Measurements from ENCODE around the gene NRF1. TPM values are rescaled to one million over a fixed set of nuclear protein-coding genes. Genes with fewer than 3 reads are reported as not detected.

NRF1 gene
- total and polyA plus RNA-seq, 2 of the 8 experiments (the other 6 are each of a cell fraction or from before 2014, with no cell fraction given): 18.2 to 21.4 TPM

DNA sequence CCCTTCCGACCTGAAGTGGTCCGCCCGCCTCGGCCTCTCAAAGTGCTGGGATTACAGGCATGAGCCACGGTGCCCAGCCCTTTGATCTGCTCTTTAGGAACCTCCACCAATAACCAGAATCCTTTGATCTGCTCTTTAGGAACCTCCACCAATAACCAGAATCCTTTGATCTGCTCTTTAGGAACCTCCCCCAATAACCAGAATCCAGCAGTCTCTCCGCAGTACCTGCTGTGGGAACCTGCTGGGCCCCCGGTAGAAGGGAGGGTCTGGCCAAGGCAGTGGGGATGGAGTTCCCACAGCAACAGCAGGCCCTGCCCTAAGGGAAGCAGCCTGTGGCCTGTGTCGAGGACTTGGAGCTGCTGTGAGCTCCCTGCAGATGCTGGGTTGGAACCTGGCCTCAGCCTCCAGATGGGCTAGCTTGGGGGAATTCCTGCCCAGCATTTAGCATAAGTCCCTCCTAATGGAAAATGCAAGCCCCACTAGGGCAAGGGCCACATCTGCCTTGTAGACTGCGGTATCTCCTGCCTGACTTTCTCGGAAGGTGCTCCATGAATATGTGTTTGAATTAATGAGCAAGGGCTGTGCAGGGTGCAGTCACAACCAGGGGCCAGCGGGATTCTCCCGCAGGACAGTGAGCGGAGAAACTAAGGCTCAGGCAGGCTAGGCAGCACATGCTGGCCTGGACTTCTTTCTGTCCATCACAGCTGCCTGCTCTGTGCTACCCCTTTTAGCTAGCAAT, 175.5 kb downstream of the NRF1 start:
- Histone ChIP-seq H3K4me2 (ENCODE audit: insufficient read depth in 1 of 2, low read depth in 2 of 2, low read length in 2 of 2) (peak overlapping the region in 1 of 2 experiments; percentile 11; a peak in 2 of 4 replicates), H3K36me3 (ENCODE audit: control insufficient read depth in 2 of 4, insufficient read depth in 4 of 4, low read length in 3 of 4) (peaks cover 0 to 3% (median 0%) of the 10 kb centered on the region in 4 experiments; a peak in 1 of 8 replicates), H4K5ac (ENCODE audit: insufficient read length, low read depth, low read length) (no peak overlapping the region), H3K27ac (ENCODE audit: low read depth, low read length) (no peak overlapping the region), H3K56ac (replicated peaks; ENCODE audit: insufficient read length, low read depth, low read length) (no peak overlapping the region), H2BK12ac (ENCODE audit: low read depth, low read length) (no peak overlapping the region), H4K20me1 (replicated peaks in 1 of 2; ENCODE audit: control insufficient read depth in 1 of 2, insufficient read depth in 2 of 2, low read length in 2 of 2) (peaks cover 14 to 24% of the 10 kb centered on the region in 2 experiments), H3K27me3 (replicated peaks in 1 of 4; ENCODE audit: control insufficient read depth in 3 of 4, extremely low read depth in 1 of 4, insufficient read depth in 3 of 4, low read length in 3 of 4) (peaks cover 51 to 91% (median 85%) of the 10 kb centered on the region in 4 experiments), H3K9me3 (ENCODE audit: insufficient read depth in 2 of 2, low read depth in 1 of 2, low read length in 1 of 2) (no peaks in the 10 kb centered on the region), H2BK5ac (ENCODE audit: low read depth, low read length) (no peak overlapping the region), H2BK120ac (replicated peaks; ENCODE audit: low read depth, low read length) (no peak overlapping the region), H4K91ac (replicated peaks; ENCODE audit: insufficient read length, low read length) (no peak overlapping the region), H2BK15ac (ENCODE audit: low read length) (no peak overlapping the region), H3K14ac (ENCODE audit: insufficient read length) (no peak overlapping the region), H2AFZ (ENCODE audit: low read length) (no peak overlapping the region), H3K4ac (replicated peaks; ENCODE audit: insufficient read length, low read depth, low read length) (no peak overlapping the region), H3K9ac (replicated peaks in 1 of 4; ENCODE audit: extremely low read depth in 1 of 4, low read depth in 3 of 4, low read length in 3 of 4) (no peak overlapping the region), H3K79me2 (ENCODE audit: control insufficient read depth in 1 of 2, insufficient read depth in 2 of 2, low read length in 2 of 2) (no peaks in the 10 kb centered on the region), H3K4me1 (replicated peaks in 1 of 4; ENCODE audit: control insufficient read depth in 3 of 4, insufficient read depth in 4 of 4, low read length in 3 of 4) (peaks cover 6 to 36% (median 21%) of the 10 kb centered on the region in 4 experiments), H2AK5ac (ENCODE audit: low read depth, low read length) (no peak overlapping the region), H3K23me2 (ENCODE audit: low read depth, low read length) (peaks cover 8% of the 10 kb centered on the region; the same call in 1 of the 2 replicates), H2BK20ac (ENCODE audit: low read length) (no peak overlapping the region), H4K8ac (ENCODE audit: extremely low read depth, insufficient read depth, low read length) (no peak overlapping the region), H3K23ac (ENCODE audit: insufficient read length) (no peak overlapping the region), H3K18ac (ENCODE audit: extremely low read depth, low read length) (no peak overlapping the region), H3K79me1 (ENCODE audit: low read depth, low read length) (no peaks in the 10 kb centered on the region), H3K4me3 (ENCODE audit: extremely low read depth in 1 of 4, insufficient read depth in 2 of 4, low read depth in 3 of 4, low read length in 4 of 4) (no peak overlapping the region)
- DNase-seq (ENCODE audit: low read depth in 1 of 2, low spot score in 2 of 2) (no peak), FAIRE-seq (peak; percentile 83)
- CTCF ChIA-PET (ENCODE audit: partially characterized antibody): interaction anchor here (0.6 to 1.4 kb wide), 4 partner anchors 10 to 1043 kb away, joined by 3 to 6 read pairs (median 3); no protein-coding TSS in a partner anchor
- 43% methylated on average over 13 of the region's 13 CpGs; no CpG with 5 or more reads in 1 of the 2 experiments for WGBS, 2 experiments (ENCODE audit: extremely low coverage in 1 of 2, insufficient coverage in 1 of 2, insufficient read length in 1 of 2, insufficient replicate concordance in 2 of 2, low coverage in 1 of 2, low lambda C conversion rate in 2 of 2, missing lambda C conversion rate in 1 of 2)
- POLR2A ChIA-PET (ENCODE audit: partially characterized antibody): interaction anchor here (0.7 to 4.7 kb wide), 8 partner anchors 9 to 467 kb away, joined by 3 to 20 read pairs (median 4); no protein-coding TSS in a partner anchor
- TF ChIP-seq POLR2AphosphoS5 (IDR thresholded peaks at IDR 0.05; ENCODE audit: low read depth, low read length): peak; percentile 44; the same call in 1 of the 2 replicates
- no peak for TF ChIP-seq SIN3A (conservative IDR thresholded peaks at IDR 0.05 in 1 of 2, IDR thresholded peaks at IDR 0.05 in 1 of 2; ENCODE audit: low read depth in 1 of 2, low read length in 2 of 2)
- TF ChIP-seq EGR1 (IDR thresholded peaks at IDR 0.05; ENCODE audit: borderline replicate concordance, low read depth, low read length): peak; percentile 42; the same call in 1 of the 2 replicates
- TF ChIP-seq CEBPB (IDR thresholded peaks at IDR 0.05; ENCODE audit: low read depth, low read length): no peak
- TF ChIP-seq KDM1A (IDR thresholded peaks at IDR 0.05; ENCODE audit: borderline replicate concordance, low read length): 0 out of 2 replicates have a peak, but pooled peaks have one; percentile 29
- TF ChIP-seq CHD1 (IDR thresholded peaks at IDR 0.05; ENCODE audit: low read depth, low read length): no peak
- TF ChIP-seq CHD2 (IDR thresholded peaks at IDR 0.05; ENCODE audit: low read length): no peak
- TF ChIP-seq ASH2L (IDR thresholded peaks at IDR 0.05; ENCODE audit: low read length): no peak
- TF ChIP-seq, protein P1, sequence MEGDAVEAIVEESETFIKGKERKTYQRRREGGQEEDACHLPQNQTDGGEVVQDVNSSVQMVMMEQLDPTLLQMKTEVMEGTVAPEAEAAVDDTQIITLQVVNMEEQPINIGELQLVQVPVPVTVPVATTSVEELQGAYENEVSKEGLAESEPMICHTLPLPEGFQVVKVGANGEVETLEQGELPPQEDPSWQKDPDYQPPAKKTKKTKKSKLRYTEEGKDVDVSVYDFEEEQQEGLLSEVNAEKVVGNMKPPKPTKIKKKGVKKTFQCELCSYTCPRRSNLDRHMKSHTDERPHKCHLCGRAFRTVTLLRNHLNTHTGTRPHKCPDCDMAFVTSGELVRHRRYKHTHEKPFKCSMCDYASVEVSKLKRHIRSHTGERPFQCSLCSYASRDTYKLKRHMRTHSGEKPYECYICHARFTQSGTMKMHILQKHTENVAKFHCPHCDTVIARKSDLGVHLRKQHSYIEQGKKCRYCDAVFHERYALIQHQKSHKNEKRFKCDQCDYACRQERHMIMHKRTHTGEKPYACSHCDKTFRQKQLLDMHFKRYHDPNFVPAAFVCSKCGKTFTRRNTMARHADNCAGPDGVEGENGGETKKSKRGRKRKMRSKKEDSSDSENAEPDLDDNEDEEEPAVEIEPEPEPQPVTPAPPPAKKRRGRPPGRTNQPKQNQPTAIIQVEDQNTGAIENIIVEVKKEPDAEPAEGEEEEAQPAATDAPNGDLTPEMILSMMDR (IDR thresholded peaks at IDR 0.05; ENCODE audit: control extremely low read depth in 1 of 3, insufficient read depth in 1 of 3, low read depth in 1 of 3, low read length in 3 of 3): no peak
